ENCODE results near the gene ST14.

DNA sequence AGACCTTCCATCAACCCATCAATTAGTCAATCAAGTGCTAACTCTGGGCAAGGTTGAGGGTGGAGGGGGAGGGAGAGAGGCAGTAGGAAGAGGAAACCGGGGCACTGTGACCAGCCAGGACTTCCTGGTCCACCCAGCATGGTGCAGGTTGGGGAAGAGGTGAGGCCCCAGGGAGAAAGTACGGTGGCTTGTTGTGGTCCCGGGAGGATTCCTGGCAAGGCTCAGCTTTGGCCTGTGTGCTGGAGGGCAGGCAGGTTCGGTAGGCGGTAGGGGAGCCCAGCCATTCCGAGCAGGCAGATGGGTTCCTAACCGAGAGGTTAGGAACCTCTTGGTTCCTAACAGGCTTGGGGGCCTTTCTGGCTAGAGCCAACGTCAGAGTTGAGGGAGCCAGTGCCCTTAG lies 10.8 kb downstream of the ST14 start:
- TF ChIP-seq POLR2AphosphoS5 (IDR thresholded peaks at IDR 0.05) (no peak), POLR2A (IDR thresholded peaks at IDR 0.05) (no peak)
- TF ChIP-seq, protein P1, sequence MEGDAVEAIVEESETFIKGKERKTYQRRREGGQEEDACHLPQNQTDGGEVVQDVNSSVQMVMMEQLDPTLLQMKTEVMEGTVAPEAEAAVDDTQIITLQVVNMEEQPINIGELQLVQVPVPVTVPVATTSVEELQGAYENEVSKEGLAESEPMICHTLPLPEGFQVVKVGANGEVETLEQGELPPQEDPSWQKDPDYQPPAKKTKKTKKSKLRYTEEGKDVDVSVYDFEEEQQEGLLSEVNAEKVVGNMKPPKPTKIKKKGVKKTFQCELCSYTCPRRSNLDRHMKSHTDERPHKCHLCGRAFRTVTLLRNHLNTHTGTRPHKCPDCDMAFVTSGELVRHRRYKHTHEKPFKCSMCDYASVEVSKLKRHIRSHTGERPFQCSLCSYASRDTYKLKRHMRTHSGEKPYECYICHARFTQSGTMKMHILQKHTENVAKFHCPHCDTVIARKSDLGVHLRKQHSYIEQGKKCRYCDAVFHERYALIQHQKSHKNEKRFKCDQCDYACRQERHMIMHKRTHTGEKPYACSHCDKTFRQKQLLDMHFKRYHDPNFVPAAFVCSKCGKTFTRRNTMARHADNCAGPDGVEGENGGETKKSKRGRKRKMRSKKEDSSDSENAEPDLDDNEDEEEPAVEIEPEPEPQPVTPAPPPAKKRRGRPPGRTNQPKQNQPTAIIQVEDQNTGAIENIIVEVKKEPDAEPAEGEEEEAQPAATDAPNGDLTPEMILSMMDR (IDR thresholded peaks at IDR 0.05), result no peak
